ENCODE data around the gene ERCC1. TPM values are rescaled to one million over a fixed set of nuclear protein-coding genes. Genes with fewer than 3 reads are reported as not detected.
A peak's percentile ranks its signal among the peaks of the same experiment; 100 is the strongest.

The ERCC1 gene
- total and polyA plus RNA-seq, 2 of the 13 experiments (the other 11 are each of a cell fraction or from before 2014, with no cell fraction given) = 40.0 to 66.4 TPM

GRCh38 chr19:45406226-45407090 is 17.3 kb downstream of the ERCC1 start, which contains the start of gene POLR1G (continued):
- TF ChIP-seq PRPF4 (IDR thresholded peaks at IDR 0.05; ENCODE audit: low read depth, low read length, poor library complexity, severe bottlenecking) = no peak
- TF ChIP-seq NFIC (IDR thresholded peaks at IDR 0.05; ENCODE audit: low read length) = 0 out of 2 replicates have a peak, but pooled peaks have one; percentile 32
- TF ChIP-seq SMARCC2 (IDR thresholded peaks at IDR 0.05) = no peak
- TF ChIP-seq RXRB (CRISPR knock-in tag; IDR thresholded peaks at IDR 0.05; ENCODE audit: borderline replicate concordance) = no peak
- no peak for TF ChIP-seq LRRFIP1 (CRISPR knock-in tag; conservative IDR thresholded peaks at IDR 0.05)
- TF ChIP-seq HMGXB3 (CRISPR knock-in tag; IDR thresholded peaks at IDR 0.05; ENCODE audit: borderline replicate concordance) = peak; percentile 41; the same call in 1 of the 2 replicates
- TF ChIP-seq MTF1 (CRISPR knock-in tag; IDR thresholded peaks at IDR 0.05) = no peak
- 0 out of 2 replicates have a peak, but pooled peaks have one; percentile 78 for TF ChIP-seq SMYD3 (CRISPR knock-in tag; IDR thresholded peaks at IDR 0.05)
- TF ChIP-seq HNRNPLL (IDR thresholded peaks at IDR 0.05; ENCODE audit: low read depth, low read length, poor library complexity, severe bottlenecking) = peak; percentile 37
- TF ChIP-seq EHMT2 (IDR thresholded peaks at IDR 0.05; ENCODE audit: borderline replicate concordance, low read depth, low read length) = no peak
- TF ChIP-seq NFYB (CRISPR knock-in tag; IDR thresholded peaks at IDR 0.05) = peak; percentile 23; the same call in 1 of the 2 replicates
- 0 out of 2 replicates have a peak, but pooled peaks have one; percentile 1 for TF ChIP-seq ZNF280B (CRISPR knock-in tag; IDR thresholded peaks at IDR 0.05; ENCODE audit: borderline replicate concordance)
- TF ChIP-seq ZNF792 (CRISPR knock-in tag; IDR thresholded peaks at IDR 0.05) = no peak
- TF ChIP-seq ZNF775 (CRISPR knock-in tag; IDR thresholded peaks at IDR 0.05; ENCODE audit: borderline replicate concordance) = peak; percentile 54; the same call in 1 of the 2 replicates
- peak; percentile 89 for TF ChIP-seq ZNF501 (CRISPR knock-in tag; IDR thresholded peaks at IDR 0.05)
- TF ChIP-seq PHB2 (IDR thresholded peaks at IDR 0.05; ENCODE audit: partially characterized antibody) = no peak
- TF ChIP-seq ZNF761 (CRISPR knock-in tag; conservative IDR thresholded peaks at IDR 0.05) = peak; percentile 83; the same call in 1 of the 2 replicates
- peak; percentile 75 for TF ChIP-seq ZNF883 (CRISPR knock-in tag; IDR thresholded peaks at IDR 0.05; ENCODE audit: not compliant biosample characterization)
- no peak for TF ChIP-seq TERF1 (CRISPR knock-in tag; IDR thresholded peaks at IDR 0.05)
